Femur (tissue), 1 donor: Measurements from ENCODE around the gene GPBAR1.
"Not testable (repeated sequence)": the region's sequence is repeated elsewhere in the genome, so short reads cannot be mapped to it uniquely, and the experiment has no call there.

ENCODE experiments used
- DNase-seq: peaks from one replicate; pipeline ENCODE4 v3.0.0-alpha.2; 2017

The GPBAR1 gene

DNA sequence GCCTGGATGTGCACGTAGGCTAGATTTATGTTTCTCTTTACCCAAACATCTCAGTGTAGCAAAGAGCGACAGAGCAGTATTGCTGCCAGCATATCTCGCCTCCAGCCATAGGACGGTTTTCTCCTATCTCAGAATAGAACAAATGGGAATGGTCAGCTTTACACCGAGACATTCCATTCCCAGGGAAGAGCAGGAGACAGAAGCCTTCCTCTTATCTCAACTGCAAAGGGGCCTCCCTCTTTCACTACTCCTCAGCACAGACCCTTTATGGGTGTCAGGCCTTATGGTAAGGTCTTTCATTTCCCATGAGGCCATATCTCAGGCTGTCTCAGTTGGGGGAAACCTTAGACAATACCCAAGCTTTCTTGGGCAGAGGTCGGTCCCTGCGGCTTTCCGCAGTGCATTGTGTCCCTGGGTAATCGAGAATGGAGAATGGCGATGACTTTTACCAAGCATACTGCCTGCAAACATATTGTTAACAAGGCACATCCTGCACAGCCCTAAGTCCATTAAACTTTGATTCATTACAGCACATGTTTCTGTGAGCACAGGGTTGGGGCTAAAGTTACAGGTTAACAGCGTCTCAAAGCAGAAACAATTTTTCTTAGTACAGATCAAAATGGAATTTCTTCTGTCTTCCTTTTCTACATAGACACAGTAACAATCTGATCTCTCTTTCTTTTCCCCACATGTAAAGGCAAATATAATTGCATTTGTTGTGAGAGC, 50.9 kb downstream of the GPBAR1 start:
- not testable (repeated sequence) for DNase-seq

GRCh38 chr2:218312267-218312756, 51.5 kb downstream of the GPBAR1 start:
- DNase-seq: no peak

GRCh38 chr2:218313356-218313755, 52.5 kb downstream of the GPBAR1 start:
- no peak for DNase-seq
